Measurements from ENCODE around the gene GAPVD1.

GRCh38 chr9:125355601-125356000 is 94.0 kb downstream of the GAPVD1 start:
- TF ChIP-seq POLR2A (IDR thresholded peaks at IDR 0.05; ENCODE audit: low read depth, low read length) = no peak
- no peak for TF ChIP-seq SPI1 (IDR thresholded peaks at IDR 0.05; ENCODE audit: low read depth, low read length)
- TF ChIP-seq POLR2AphosphoS5 (IDR thresholded peaks at IDR 0.05; ENCODE audit: low read depth, low read length) = no peak
- TF ChIP-seq TAF1 (IDR thresholded peaks at IDR 0.05; ENCODE audit: low read depth, low read length) = no peak
- no peak for TF ChIP-seq PAX5 (IDR thresholded peaks at IDR 0.05; ENCODE audit: insufficient read depth, low read length, severe bottlenecking)
- TF ChIP-seq POU2F2 (IDR thresholded peaks at IDR 0.05; ENCODE audit: low read depth, low read length) = no peak

All from GM12891 (cell line).